ENCODE measurements around the gene CCDC159. TPM values are rescaled to one million over a fixed set of nuclear protein-coding genes. Genes with fewer than 3 reads are reported as not detected.

The CCDC159 gene
- total RNA-seq, 2 experiments from 2014 or later, result 35.5 to 42.4 TPM

DNA sequence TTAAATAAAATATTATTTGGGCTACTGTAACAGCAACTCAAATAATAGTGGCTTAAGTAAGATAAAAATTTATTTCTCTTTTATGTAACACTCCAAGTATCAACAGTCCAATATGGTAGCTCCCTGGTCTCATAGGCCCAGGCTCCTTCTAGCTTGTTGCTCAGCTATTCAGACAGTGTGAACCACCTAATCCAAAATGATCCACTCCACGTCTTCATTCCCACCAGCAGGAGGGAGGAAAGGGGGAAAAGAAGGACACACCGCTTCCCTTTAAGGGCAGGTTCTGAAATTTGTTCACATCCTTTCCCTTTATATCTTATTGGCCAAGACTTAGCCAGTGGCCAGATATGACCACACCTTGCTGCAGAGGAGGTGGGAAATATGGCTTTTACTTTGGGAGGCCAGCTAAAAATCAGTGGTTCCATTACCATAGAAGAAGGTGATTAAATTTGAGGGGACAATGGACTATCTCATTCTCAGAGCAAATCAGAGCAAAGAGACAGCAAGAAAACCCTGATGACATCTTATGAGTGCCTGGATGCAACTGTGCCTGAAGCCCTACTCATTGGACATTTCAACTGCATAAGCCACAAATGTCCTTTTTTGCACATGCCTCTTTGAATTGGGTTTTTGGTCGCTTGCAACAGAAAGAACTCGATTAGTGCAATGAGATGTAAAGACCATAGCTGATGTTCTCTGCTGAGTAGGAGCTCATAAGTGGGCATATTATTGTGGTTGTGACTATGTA, 44.8 kb downstream of the CCDC159 start:
- Mint-ChIP-seq H3K4me1 (ENCODE audit: low read depth) (peaks cover 6% of the 10 kb centered on the region), H3K4me3 (no peak overlapping the region), H3K36me3 (ENCODE audit: low read depth) (no peaks in the 10 kb centered on the region), H3K27me3 (peaks cover 10% of the 10 kb centered on the region), H3K27ac (no peak overlapping the region), H3K9me3 (no peaks in the 10 kb centered on the region)
- Histone ChIP-seq H3K4me3 (ENCODE audit: low read length) (no peak overlapping the region), H3K27ac (ENCODE audit: low read depth in 1 of 2, low read length in 2 of 2) (no peak overlapping the region), H3K36me3 (ENCODE audit: insufficient read depth, low read length) (no peaks in the 10 kb centered on the region), H3K27me3 (ENCODE audit: control insufficient read depth in 1 of 2, insufficient read depth in 2 of 2, low read length in 2 of 2) (no peaks in the 10 kb centered on the region), H3K9me3 (ENCODE audit: control insufficient read depth in 1 of 2, insufficient read depth in 1 of 2, low read length in 2 of 2) (peaks cover 6% of the 10 kb centered on the region in 2 experiments), H3K4me1 (ENCODE audit: insufficient read depth, low read length) (peaks cover 3% of the 10 kb centered on the region)
- no peak for DNase-seq
- POLR2A ChIA-PET, result interaction anchor here (2.0 kb wide), 1 partner anchor 10 kb away, joined by 7 read pairs; no protein-coding TSS in a partner anchor
- CTCF ChIA-PET, result no interaction called here
- intact Hi-C loops (cut with DNase I, micrococcal nuclease), result no loop called here
- no peak for ATAC-seq (ENCODE audit: poor library complexity)
- no peak for TF ChIP-seq CTCF (IDR thresholded peaks at IDR 0.05)

DNA sequence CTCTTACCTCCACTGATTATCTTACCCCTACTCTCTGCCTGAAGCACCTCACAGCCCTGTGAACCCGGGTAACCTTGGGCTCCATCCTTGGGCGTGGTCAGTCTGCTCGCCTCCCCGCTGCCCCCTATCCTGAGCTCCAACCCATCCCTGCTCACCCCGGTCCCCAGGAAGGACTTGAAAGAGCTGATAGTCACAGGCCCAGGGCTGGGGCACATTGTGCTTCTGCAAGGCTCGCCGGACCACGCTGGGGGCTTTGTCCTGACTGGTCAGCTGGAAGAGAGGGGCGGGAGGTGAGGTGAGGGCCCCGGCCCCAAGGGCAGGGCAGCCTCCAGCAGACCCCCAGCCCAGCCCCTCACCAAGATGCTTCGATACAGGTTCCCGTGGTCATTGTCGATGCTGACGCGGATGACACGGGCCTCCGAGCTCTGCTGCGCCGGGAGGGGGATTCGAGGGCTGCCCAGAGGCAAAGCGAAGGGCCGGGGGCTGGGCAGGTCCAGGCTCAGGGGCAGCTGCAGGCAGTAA, 50.8 kb downstream of the CCDC159 start:
- intact Hi-C loops (cut with DNase I, micrococcal nuclease), result no loop called here
- H3K27me3 Mint-ChIP-seq, result peaks cover 18% of the 10 kb centered on the region

GRCh38 chr19:11399667-11400066, 53.3 kb downstream of the CCDC159 start:
- Histone ChIP-seq H3K27me3 (ENCODE audit: control insufficient read depth in 1 of 2, insufficient read depth in 2 of 2, low read length in 2 of 2) (no peaks in the 10 kb centered on the region), H3K9me3 (ENCODE audit: control insufficient read depth in 1 of 2, insufficient read depth in 1 of 2, low read length in 2 of 2) (no peaks in the 10 kb centered on the region), H3K27ac (ENCODE audit: low read depth in 1 of 2, low read length in 2 of 2) (no peak overlapping the region), H3K4me1 (ENCODE audit: insufficient read depth, low read length) (no peaks in the 10 kb centered on the region), H3K36me3 (ENCODE audit: insufficient read depth, low read length) (no peaks in the 10 kb centered on the region), H3K4me3 (ENCODE audit: low read length) (no peak overlapping the region)
- intact Hi-C loops (cut with DNase I, micrococcal nuclease), result no loop called here
- no peak overlapping the region for H3K4me3 Mint-ChIP-seq
- H3K27me3 Mint-ChIP-seq, result peaks cover 14% of the 10 kb centered on the region
- ATAC-seq (ENCODE audit: poor library complexity) (no peak), DNase-seq (no peak)
- ChIA-PET POLR2A (no interaction called here), CTCF (no interaction called here)
- TF ChIP-seq CTCF (IDR thresholded peaks at IDR 0.05), result no peak
- no peaks in the 10 kb centered on the region for H3K36me3 Mint-ChIP-seq (ENCODE audit: low read depth)
- no peaks in the 10 kb centered on the region for H3K9me3 Mint-ChIP-seq
- H3K4me1 Mint-ChIP-seq (ENCODE audit: low read depth), result no peaks in the 10 kb centered on the region
- H3K27ac Mint-ChIP-seq, result no peak overlapping the region

More for the DNA sequence above, 50.8 kb downstream of the CCDC159 start:
- CTCF ChIA-PET, result interaction anchor here (1.3 kb wide), 1 partner anchor 16 kb away, joined by 4 read pairs; no protein-coding TSS in a partner anchor
- H3K36me3 Mint-ChIP-seq (ENCODE audit: low read depth), result no peaks in the 10 kb centered on the region
- H3K27me3 ChIP-seq (ENCODE audit: control insufficient read depth in 1 of 2, insufficient read depth in 2 of 2, low read length in 2 of 2), result no peaks in the 10 kb centered on the region
- no peak overlapping the region for H3K4me3 ChIP-seq (ENCODE audit: low read length)
- H3K4me1 ChIP-seq (ENCODE audit: insufficient read depth, low read length), result no peaks in the 10 kb centered on the region
- no peaks in the 10 kb centered on the region for H3K9me3 Mint-ChIP-seq
- no peaks in the 10 kb centered on the region for H3K36me3 ChIP-seq (ENCODE audit: insufficient read depth, low read length)
- H3K4me1 Mint-ChIP-seq (ENCODE audit: low read depth), result no peaks in the 10 kb centered on the region
- no peak for TF ChIP-seq CTCF (IDR thresholded peaks at IDR 0.05)
- no peaks in the 10 kb centered on the region for H3K9me3 ChIP-seq (ENCODE audit: control insufficient read depth in 1 of 2, insufficient read depth in 1 of 2, low read length in 2 of 2)
- H3K27ac ChIP-seq (ENCODE audit: low read depth in 1 of 2, low read length in 2 of 2), result no peak overlapping the region
- H3K27ac Mint-ChIP-seq, result no peak overlapping the region
- no peak overlapping the region for H3K4me3 Mint-ChIP-seq
- ATAC-seq (ENCODE audit: poor library complexity) (no peak), DNase-seq (no peak)
- POLR2A ChIA-PET, result no interaction called here
